ENCODE data around the gene SH2D4B.

Gene SH2D4B

GRCh38 chr10:80540136-80540535, 2.4 kb downstream of the SH2D4B start:
- ATAC-seq: no peak
- TF ChIP-seq ESRRG (CRISPR knock-in tag; IDR thresholded peaks at IDR 0.05) (no peak), CSRNP3 (CRISPR knock-in tag; IDR thresholded peaks at IDR 0.05) (no peak), OSR1 (CRISPR knock-in tag; IDR thresholded peaks at IDR 0.05) (no peak), PATZ1 (CRISPR knock-in tag; IDR thresholded peaks at IDR 0.05; ENCODE audit: borderline replicate concordance) (no peak), ISL1 (CRISPR knock-in tag; IDR thresholded peaks at IDR 0.05) (no peak), BACH2 (CRISPR knock-in tag; IDR thresholded peaks at IDR 0.05; ENCODE audit: borderline replicate concordance) (no peak), CSDC2 (CRISPR knock-in tag; IDR thresholded peaks at IDR 0.05) (no peak), ZFP3 (CRISPR knock-in tag; IDR thresholded peaks at IDR 0.05) (no peak), CREB5 (CRISPR knock-in tag; IDR thresholded peaks at IDR 0.05; ENCODE audit: low read depth) (no peak), TOX (CRISPR knock-in tag; IDR thresholded peaks at IDR 0.05; ENCODE audit: borderline replicate concordance) (no peak), ZC3H10 (CRISPR knock-in tag; IDR thresholded peaks at IDR 0.05) (no peak), RARB (CRISPR knock-in tag; IDR thresholded peaks at IDR 0.05) (no peak), TSHZ2 (CRISPR knock-in tag; IDR thresholded peaks at IDR 0.05) (no peak), ZNF565 (CRISPR knock-in tag; conservative IDR thresholded peaks at IDR 0.05; ENCODE audit: low read depth) (no peak), ZNF70 (CRISPR knock-in tag; IDR thresholded peaks at IDR 0.05) (no peak), ARNTL (CRISPR knock-in tag; IDR thresholded peaks at IDR 0.05; ENCODE audit: borderline replicate concordance, low read depth) (no peak), TCF4 (CRISPR knock-in tag; IDR thresholded peaks at IDR 0.05; ENCODE audit: borderline replicate concordance) (no peak), ZNF8 (CRISPR knock-in tag; IDR thresholded peaks at IDR 0.05) (no peak)

- no peak for TF ChIP-seq RARB (CRISPR knock-in tag; IDR thresholded peaks at IDR 0.05)
- TF ChIP-seq ZFP30 (CRISPR knock-in tag; IDR thresholded peaks at IDR 0.05): no peak
- no peak for TF ChIP-seq ZFP3 (CRISPR knock-in tag; IDR thresholded peaks at IDR 0.05)
- TF ChIP-seq CREB5 (CRISPR knock-in tag; IDR thresholded peaks at IDR 0.05; ENCODE audit: low read depth): no peak
- TF ChIP-seq TCF4 (CRISPR knock-in tag; IDR thresholded peaks at IDR 0.05; ENCODE audit: borderline replicate concordance): no peak
- TF ChIP-seq ISL1 (CRISPR knock-in tag; IDR thresholded peaks at IDR 0.05): no peak
- no peak for TF ChIP-seq PATZ1 (CRISPR knock-in tag; IDR thresholded peaks at IDR 0.05; ENCODE audit: borderline replicate concordance)
- TF ChIP-seq CSDC2 (CRISPR knock-in tag; IDR thresholded peaks at IDR 0.05): no peak
- TF ChIP-seq ESRRG (CRISPR knock-in tag; IDR thresholded peaks at IDR 0.05): no peak
- TF ChIP-seq BACH2 (CRISPR knock-in tag; IDR thresholded peaks at IDR 0.05; ENCODE audit: borderline replicate concordance): no peak
- no peak for TF ChIP-seq ZC3H10 (CRISPR knock-in tag; IDR thresholded peaks at IDR 0.05)
- no peak for TF ChIP-seq SNAI2 (CRISPR knock-in tag; IDR thresholded peaks at IDR 0.05)
- no peak for TF ChIP-seq CSRNP3 (CRISPR knock-in tag; IDR thresholded peaks at IDR 0.05)
- no peak for TF ChIP-seq TOX (CRISPR knock-in tag; IDR thresholded peaks at IDR 0.05; ENCODE audit: borderline replicate concordance)
- TF ChIP-seq ZNF565 (CRISPR knock-in tag; conservative IDR thresholded peaks at IDR 0.05; ENCODE audit: low read depth): no peak
- no peak for ATAC-seq
Observed at GRCh38 chr10:80540618-80540980, 2.9 kb downstream of the SH2D4B start.
